Panc1 (cell line): Measurements from ENCODE around the gene KLF17. TPM values are rescaled to one million over a fixed set of nuclear protein-coding genes. Genes with fewer than 3 reads are reported as not detected.

Experiments
- ATAC-seq: fragments of 200-7000 bp; cut with Tn5 transposase; 2 replicates; pipeline ENCODE4 v1.9.1; 2020; ENCODE audit warnings: mild to moderate bottlenecking, moderate library complexity
- BruUV-seq: library from RNA; stranded (reverse); fragments of 400-500 nt; replicated peaks from 2 replicates; lab custom pipeline; 2021; lab: Mats Ljungman, UMichigan
- CTCF ChIA-PET: fragments of 300-600 bp; sonication (Branson Sonifier 250); formaldehyde crosslinking; loops from one replicate; lab custom pipeline; 2022; ENCODE audit warnings: antibody characterized with exemption; lab: Charles Lee
- POLR2A ChIA-PET: fragments of 300-600 bp; sonication (Branson Sonifier 250); formaldehyde crosslinking; loops from one replicate; lab custom pipeline; 2022; ENCODE audit warnings: antibody characterized with exemption; lab: Charles Lee
- DNase-seq: peaks from one replicate; pipeline ENCODE4 v3.0.0-alpha.2; 2010; ENCODE audit warnings: low read depth, low spot score
- H3K27ac ChIP-seq: 2 replicates; pipeline ENCODE4 v1.5.1; 2011; ENCODE audit warnings: mild to moderate bottlenecking, low read length, inconsistent platforms
- H3K27me3 ChIP-seq: fragments of 200-500 bp; sonication (Bioruptor generic); 2 replicates; pipeline ENCODE4 v1.6.0; 2014; ENCODE audit warnings: low read length, inconsistent platforms; ENCODE audit not compliant: control insufficient read depth, insufficient read depth
- H3K36me3 ChIP-seq: fragments of 200-500 bp; sonication (Bioruptor generic); 2 replicates; pipeline ENCODE4 v1.5.1; 2014; ENCODE audit warnings: inconsistent platforms, mild to moderate bottlenecking, low read length, moderate library complexity; ENCODE audit not compliant: control insufficient read depth, insufficient read depth
- H3K4me1 ChIP-seq: 2 replicates; pipeline ENCODE4 v1.5.1; 2011; ENCODE audit warnings: inconsistent platforms, mild to moderate bottlenecking, low read length, moderate library complexity; ENCODE audit not compliant: control insufficient read depth, insufficient read depth
- H3K4me3 ChIP-seq, 2 experiments: 2 replicates each; pipeline ENCODE4 v1.5.1; 2011 to 2012; ENCODE audit warnings: low read depth in 2 of 2, low read length in 2 of 2, mild to moderate bottlenecking in 2 of 2, inconsistent platforms in 1 of 2, moderate library complexity in 1 of 2
- H3K9me3 ChIP-seq: fragments of 200-500 bp; sonication (Bioruptor generic); 2 replicates; pipeline ENCODE4 v1.5.1; 2014; ENCODE audit warnings: low read depth, mild to moderate bottlenecking, inconsistent platforms, low read length, moderate library complexity; ENCODE audit not compliant: control insufficient read depth, insufficient read depth
- POLR2AphosphoS5 ChIP-seq: IDR thresholded peaks from 2 replicates; pipeline ENCODE4 v1.6.1; 2012; ENCODE audit warnings: mild to moderate bottlenecking, low read depth, low read length, moderate library complexity
- SIN3A ChIP-seq: IDR thresholded peaks from 2 replicates; pipeline ENCODE4 v1.6.1; 2012; ENCODE audit warnings: low read depth, mild to moderate bottlenecking, low read length, moderate library complexity, borderline replicate concordance; ENCODE audit not compliant: insufficient read depth
- TCF7L2 ChIP-seq: IDR thresholded peaks from 2 replicates; pipeline ENCODE4 v1.6.1; 2011; ENCODE audit warnings: mild to moderate bottlenecking, low read depth, low read length, inconsistent platforms
- in situ Hi-C: cut with HindIII; loops from 2 replicates; pipeline ENCODE4 v1.10.0; 2016; ENCODE audit warnings: low sequenced_read_pairs, low pct_unique_long_range_greater_than_20kb
- intact Hi-C: fragments of 100-400 bp; cut with micrococcal nuclease; formaldehyde crosslinking; loops from one replicate; pipeline ENCODE4 v1.10.0; 2022; ENCODE audit not compliant: unreplicated experiment
- total RNA-seq: library from RNA; stranded (reverse); gene quantifications from one replicate; pipeline ENCODE4 v1.2.1, GENCODE V29; 2021; ENCODE audit not compliant: unreplicated experiment
- TF ChIP-seq, protein P1 (sequence below), 2 experiments: IDR thresholded peaks; 2 replicates each; pipeline ENCODE4 v1.6.1; 2011 to 2012; ENCODE audit warnings: low read depth in 2 of 2, control low read depth in 1 of 2, low read length in 1 of 2, mild to moderate bottlenecking in 1 of 2, moderate library complexity in 1 of 2; ENCODE audit not compliant: insufficient read depth in 1 of 2
- TF ChIP-seq, protein P2 (sequence below): fragments of 450-650 bp; IDR thresholded peaks from 2 replicates; pipeline ENCODE4 v1.5.1; 2017; ENCODE audit warnings: mild to moderate bottlenecking

Gene KLF17
- total RNA-seq, 1 experiment from 2014 or later = not detected

DNA sequence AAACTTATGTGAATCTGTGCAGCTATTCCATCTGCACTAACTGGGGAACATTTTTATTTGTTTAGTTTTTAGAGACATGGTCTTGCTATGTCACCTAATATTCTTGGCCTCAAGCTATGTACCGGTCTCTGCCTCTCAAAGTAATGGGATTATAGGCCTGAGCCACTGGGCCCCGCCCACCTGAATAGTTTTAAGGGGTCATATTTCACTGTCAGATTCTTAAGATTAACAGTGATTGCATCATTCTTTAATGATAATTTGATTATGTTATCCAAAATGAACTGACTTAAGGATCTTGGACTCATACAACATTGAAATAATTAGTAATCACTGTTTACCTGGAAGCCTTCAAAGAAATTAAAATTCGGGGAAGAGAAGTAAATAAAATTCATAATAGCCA, 35.4 kb downstream of the KLF17 start:
- no peaks in the 10 kb centered on the region for H3K9me3 ChIP-seq
- no peak overlapping the region for H3K4me3 ChIP-seq
- BruUV-seq = no TSS peak
- H3K36me3 ChIP-seq = no peaks in the 10 kb centered on the region
- no peak overlapping the region; the same call in 1 of the 2 replicates for H3K27ac ChIP-seq
- no peaks in the 10 kb centered on the region for H3K27me3 ChIP-seq
- intact Hi-C loops = no loop called here
- ATAC-seq (no peak), DNase-seq (no peak)
- peaks cover 14% of the 10 kb centered on the region for H3K4me1 ChIP-seq
- in situ Hi-C loops = loop anchor here (5.0 kb wide), 1 partner anchor 52 kb away; no protein-coding TSS in a partner anchor
- TF ChIP-seq POLR2AphosphoS5 (no peak), TCF7L2 (no peak), SIN3A (no peak)
- TF ChIP-seq, protein P1, sequence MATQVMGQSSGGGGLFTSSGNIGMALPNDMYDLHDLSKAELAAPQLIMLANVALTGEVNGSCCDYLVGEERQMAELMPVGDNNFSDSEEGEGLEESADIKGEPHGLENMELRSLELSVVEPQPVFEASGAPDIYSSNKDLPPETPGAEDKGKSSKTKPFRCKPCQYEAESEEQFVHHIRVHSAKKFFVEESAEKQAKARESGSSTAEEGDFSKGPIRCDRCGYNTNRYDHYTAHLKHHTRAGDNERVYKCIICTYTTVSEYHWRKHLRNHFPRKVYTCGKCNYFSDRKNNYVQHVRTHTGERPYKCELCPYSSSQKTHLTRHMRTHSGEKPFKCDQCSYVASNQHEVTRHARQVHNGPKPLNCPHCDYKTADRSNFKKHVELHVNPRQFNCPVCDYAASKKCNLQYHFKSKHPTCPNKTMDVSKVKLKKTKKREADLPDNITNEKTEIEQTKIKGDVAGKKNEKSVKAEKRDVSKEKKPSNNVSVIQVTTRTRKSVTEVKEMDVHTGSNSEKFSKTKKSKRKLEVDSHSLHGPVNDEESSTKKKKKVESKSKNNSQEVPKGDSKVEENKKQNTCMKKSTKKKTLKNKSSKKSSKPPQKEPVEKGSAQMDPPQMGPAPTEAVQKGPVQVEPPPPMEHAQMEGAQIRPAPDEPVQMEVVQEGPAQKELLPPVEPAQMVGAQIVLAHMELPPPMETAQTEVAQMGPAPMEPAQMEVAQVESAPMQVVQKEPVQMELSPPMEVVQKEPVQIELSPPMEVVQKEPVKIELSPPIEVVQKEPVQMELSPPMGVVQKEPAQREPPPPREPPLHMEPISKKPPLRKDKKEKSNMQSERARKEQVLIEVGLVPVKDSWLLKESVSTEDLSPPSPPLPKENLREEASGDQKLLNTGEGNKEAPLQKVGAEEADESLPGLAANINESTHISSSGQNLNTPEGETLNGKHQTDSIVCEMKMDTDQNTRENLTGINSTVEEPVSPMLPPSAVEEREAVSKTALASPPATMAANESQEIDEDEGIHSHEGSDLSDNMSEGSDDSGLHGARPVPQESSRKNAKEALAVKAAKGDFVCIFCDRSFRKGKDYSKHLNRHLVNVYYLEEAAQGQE (IDR thresholded peaks at IDR 0.05; ENCODE audit: insufficient read depth in 1 of 2, low read depth in 2 of 2, low read length in 1 of 2) = no peak
- TF ChIP-seq, protein P2, sequence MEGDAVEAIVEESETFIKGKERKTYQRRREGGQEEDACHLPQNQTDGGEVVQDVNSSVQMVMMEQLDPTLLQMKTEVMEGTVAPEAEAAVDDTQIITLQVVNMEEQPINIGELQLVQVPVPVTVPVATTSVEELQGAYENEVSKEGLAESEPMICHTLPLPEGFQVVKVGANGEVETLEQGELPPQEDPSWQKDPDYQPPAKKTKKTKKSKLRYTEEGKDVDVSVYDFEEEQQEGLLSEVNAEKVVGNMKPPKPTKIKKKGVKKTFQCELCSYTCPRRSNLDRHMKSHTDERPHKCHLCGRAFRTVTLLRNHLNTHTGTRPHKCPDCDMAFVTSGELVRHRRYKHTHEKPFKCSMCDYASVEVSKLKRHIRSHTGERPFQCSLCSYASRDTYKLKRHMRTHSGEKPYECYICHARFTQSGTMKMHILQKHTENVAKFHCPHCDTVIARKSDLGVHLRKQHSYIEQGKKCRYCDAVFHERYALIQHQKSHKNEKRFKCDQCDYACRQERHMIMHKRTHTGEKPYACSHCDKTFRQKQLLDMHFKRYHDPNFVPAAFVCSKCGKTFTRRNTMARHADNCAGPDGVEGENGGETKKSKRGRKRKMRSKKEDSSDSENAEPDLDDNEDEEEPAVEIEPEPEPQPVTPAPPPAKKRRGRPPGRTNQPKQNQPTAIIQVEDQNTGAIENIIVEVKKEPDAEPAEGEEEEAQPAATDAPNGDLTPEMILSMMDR = no peak
- ChIA-PET POLR2A (interaction anchor here (0.6 kb wide), 1 partner anchor 12 kb away, joined by 4 read pairs; no protein-coding TSS in a partner anchor), CTCF (no interaction called here)

DNA sequence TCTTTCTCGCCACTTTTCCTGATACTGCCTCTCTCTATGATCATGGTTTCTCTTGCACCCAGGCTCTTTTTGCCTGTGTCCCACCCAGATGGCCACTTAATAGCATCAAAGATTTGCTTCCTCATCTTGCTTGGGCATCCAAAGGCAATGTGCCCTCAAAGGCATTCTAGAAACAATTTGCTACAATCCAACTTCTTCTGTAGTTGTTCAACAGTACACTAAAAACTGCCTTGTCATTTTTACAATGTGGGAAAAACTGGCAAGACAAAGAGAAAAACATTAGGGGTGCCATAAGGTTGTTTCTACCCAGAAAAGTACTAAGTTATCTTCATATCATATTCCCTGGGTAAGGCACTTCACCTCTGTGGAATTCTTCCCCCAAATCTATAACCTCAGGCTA, 39.3 kb downstream of the KLF17 start:
- ATAC-seq (no peak), DNase-seq (no peak)
- TF ChIP-seq, protein P2 = no peak
- TF ChIP-seq SIN3A = no peak
- TF ChIP-seq TCF7L2 = no peak
- H3K36me3 ChIP-seq = no peaks in the 10 kb centered on the region
- no peaks in the 10 kb centered on the region for H3K27me3 ChIP-seq
- ChIA-PET CTCF (no interaction called here), POLR2A (no interaction called here)
- H3K27ac ChIP-seq = no peak overlapping the region
- no peak overlapping the region for H3K4me3 ChIP-seq
- in situ Hi-C loops (no loop called here), intact Hi-C loops (no loop called here)
- H3K4me1 ChIP-seq = peaks cover 14% of the 10 kb centered on the region
- no TSS peak for BruUV-seq
- no peaks in the 10 kb centered on the region for H3K9me3 ChIP-seq
